HepG2 (cell line): Measurements from ENCODE around the gene ORC2. TPM values are rescaled to one million over a fixed set of nuclear protein-coding genes. Genes with fewer than 3 reads are reported as not detected.

Experiments used
- BCL6 ChIP-seq: IDR thresholded peaks from 2 replicates; pipeline ENCODE4 v1.6.1; 2016; ENCODE audit warnings: missing genetic modification reagents, missing compliant biosample characterization
- FOXA3 ChIP-seq: IDR thresholded peaks from 2 replicates; pipeline ENCODE4 v1.6.1; 2016; ENCODE audit warnings: missing genetic modification reagents, missing compliant biosample characterization
- ZNF510 ChIP-seq: sonication (generic); formaldehyde crosslinking; IDR thresholded peaks from 2 replicates; pipeline ENCODE4 v1.4.0; 2020; ENCODE audit warnings: low read depth, mild to moderate bottlenecking, missing genetic modification reagents
- polyA plus RNA-seq, 8 experiments: library from polyadenylated mRNA; depleted of rRNA in 3 of 8; stranded (reverse) in 7 of 8; unstranded in 1 of 8; fragments of >200 nt; fragmentation: Illumina TruSeq in 4 of 8; extraction: Trizol in 4 of 8; gene quantifications; 2 replicates each; pipeline versions ENCODE4 v1.2.1 to v1.2.3, GENCODE V29; 2011 to 2016; ENCODE audit warnings: low read depth in 4 of 8, missing spikeins in 1 of 8, mixed read lengths in 1 of 8; ENCODE audit not compliant: insufficient read depth in 1 of 8
- total RNA-seq, 5 experiments: library from RNA; depleted of rRNA; stranded (reverse); fragments of >200 nt; fragmentation: Illumina TruSeq; extraction: Trizol; gene quantifications; 2 replicates each; pipeline ENCODE4 v1.2.3, GENCODE V29; 2016; ENCODE audit warnings: low read depth in 1 of 5
- TF ChIP-seq, protein P1 (sequence below): IDR thresholded peaks from 2 replicates; pipeline ENCODE4 v1.4.0; 2020; ENCODE audit warnings: mild to moderate bottlenecking, missing genetic modification reagents
- TF ChIP-seq, protein P2 (sequence below): sonication (generic); formaldehyde crosslinking; IDR thresholded peaks from 2 replicates; pipeline ENCODE4 v1.4.0; 2020; ENCODE audit warnings: missing genetic modification reagents, mild to moderate bottlenecking, borderline replicate concordance

The ORC2 gene
- total and polyA plus RNA-seq, 2 of the 13 experiments (the other 11 are each of a cell fraction or from before 2014, with no cell fraction given), result 19.3 to 73.5 TPM

DNA sequence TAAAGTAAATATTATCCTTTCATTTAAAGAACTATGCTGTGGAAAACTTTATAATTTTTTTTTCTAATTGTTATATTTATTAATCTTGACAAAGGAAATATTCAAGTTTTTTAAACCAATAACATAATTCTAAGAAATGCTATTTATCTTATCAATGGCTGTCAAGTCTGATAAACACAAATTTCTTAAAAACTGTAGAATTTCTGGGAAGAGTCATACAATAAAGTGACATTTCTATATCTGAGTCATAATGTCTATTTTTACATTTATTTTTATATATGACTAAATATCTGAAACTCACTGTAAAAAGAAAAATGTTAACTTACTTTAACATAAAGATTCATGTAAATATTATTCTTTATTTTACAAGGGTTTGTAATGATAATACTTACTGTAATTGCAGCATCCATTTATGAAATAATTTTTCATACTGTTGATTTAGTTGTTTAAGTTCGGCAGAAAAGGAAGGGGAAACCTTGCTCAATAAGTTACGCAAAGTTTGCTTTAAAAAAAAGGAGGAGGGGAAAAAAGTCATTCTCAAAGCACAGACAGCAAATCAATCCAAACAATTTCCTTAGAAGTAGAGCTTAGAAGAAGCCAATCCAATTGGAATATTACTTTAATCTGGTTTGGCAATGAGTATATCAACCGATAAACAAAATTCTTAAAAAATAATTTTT is 32.4 kb downstream of the ORC2 start (continued):
- TF ChIP-seq, protein P1, sequence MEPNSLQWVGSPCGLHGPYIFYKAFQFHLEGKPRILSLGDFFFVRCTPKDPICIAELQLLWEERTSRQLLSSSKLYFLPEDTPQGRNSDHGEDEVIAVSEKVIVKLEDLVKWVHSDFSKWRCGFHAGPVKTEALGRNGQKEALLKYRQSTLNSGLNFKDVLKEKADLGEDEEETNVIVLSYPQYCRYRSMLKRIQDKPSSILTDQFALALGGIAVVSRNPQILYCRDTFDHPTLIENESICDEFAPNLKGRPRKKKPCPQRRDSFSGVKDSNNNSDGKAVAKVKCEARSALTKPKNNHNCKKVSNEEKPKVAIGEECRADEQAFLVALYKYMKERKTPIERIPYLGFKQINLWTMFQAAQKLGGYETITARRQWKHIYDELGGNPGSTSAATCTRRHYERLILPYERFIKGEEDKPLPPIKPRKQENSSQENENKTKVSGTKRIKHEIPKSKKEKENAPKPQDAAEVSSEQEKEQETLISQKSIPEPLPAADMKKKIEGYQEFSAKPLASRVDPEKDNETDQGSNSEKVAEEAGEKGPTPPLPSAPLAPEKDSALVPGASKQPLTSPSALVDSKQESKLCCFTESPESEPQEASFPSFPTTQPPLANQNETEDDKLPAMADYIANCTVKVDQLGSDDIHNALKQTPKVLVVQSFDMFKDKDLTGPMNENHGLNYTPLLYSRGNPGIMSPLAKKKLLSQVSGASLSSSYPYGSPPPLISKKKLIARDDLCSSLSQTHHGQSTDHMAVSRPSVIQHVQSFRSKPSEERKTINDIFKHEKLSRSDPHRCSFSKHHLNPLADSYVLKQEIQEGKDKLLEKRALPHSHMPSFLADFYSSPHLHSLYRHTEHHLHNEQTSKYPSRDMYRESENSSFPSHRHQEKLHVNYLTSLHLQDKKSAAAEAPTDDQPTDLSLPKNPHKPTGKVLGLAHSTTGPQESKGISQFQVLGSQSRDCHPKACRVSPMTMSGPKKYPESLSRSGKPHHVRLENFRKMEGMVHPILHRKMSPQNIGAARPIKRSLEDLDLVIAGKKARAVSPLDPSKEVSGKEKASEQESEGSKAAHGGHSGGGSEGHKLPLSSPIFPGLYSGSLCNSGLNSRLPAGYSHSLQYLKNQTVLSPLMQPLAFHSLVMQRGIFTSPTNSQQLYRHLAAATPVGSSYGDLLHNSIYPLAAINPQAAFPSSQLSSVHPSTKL, result peak; percentile 26; the same call in 1 of the 2 replicates
- TF ChIP-seq, protein P2, sequence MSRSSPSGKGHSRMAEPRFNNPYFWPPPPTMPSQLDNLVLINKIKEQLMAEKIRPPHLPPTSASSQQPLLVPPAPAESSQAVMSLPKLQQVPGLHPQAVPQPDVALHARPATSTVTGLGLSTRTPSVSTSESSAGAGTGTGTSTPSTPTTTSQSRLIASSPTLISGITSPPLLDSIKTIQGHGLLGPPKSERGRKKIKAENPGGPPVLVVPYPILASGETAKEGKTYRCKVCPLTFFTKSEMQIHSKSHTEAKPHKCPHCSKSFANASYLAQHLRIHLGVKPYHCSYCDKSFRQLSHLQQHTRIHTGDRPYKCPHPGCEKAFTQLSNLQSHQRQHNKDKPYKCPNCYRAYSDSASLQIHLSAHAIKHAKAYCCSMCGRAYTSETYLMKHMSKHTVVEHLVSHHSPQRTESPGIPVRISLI (CRISPR knock-in tag), result no peak
- TF ChIP-seq ZNF510 (no peak), BCL6 (CRISPR knock-in tag) (peak; percentile 43), FOXA3 (CRISPR knock-in tag) (peak; percentile 37; the same call in 1 of the 2 replicates)
